GM23248 (cell line): ENCODE results near the gene C5orf15. TPM values are rescaled to one million over a fixed set of nuclear protein-coding genes. Genes with fewer than 3 reads are reported as not detected.
A peak's percentile ranks its signal among the peaks of the same experiment; 100 is the strongest.

Experiments used
- DNase-seq: peaks from one replicate; pipeline ENCODE4 v3.0.0-alpha.2; 2015
- H2AFZ ChIP-seq: fragments of 200-600 bp; sonication (generic); 2 replicates; pipeline ENCODE4 v1.6.1; 2016; ENCODE audit warnings: antibody characterized with exemption
- H3F3A ChIP-seq: fragments of 200-600 bp; sonication (generic); 2 replicates; pipeline ENCODE4 v1.6.1; 2016; ENCODE audit warnings: mild to moderate bottlenecking, antibody characterized with exemption, mixed run types; ENCODE audit not compliant: insufficient read depth
- H3K27ac ChIP-seq: fragments of 200-600 bp; sonication (generic); 2 replicates; pipeline ENCODE4 v1.5.1; 2016; ENCODE audit warnings: mild to moderate bottlenecking
- H3K27me3 ChIP-seq: fragments of 200-600 bp; sonication (generic); replicated peaks from 2 replicates; pipeline ENCODE4 v1.6.1; 2016; ENCODE audit warnings: mild to moderate bottlenecking; ENCODE audit not compliant: insufficient read depth
- H3K36me3 ChIP-seq: fragments of 200-600 bp; sonication (generic); 2 replicates; pipeline ENCODE4 v1.6.1; 2016; ENCODE audit warnings: low read depth, mild to moderate bottlenecking
- H3K4me1 ChIP-seq: fragments of 200-600 bp; sonication (generic); 2 replicates; pipeline ENCODE4 v1.6.1; 2016; ENCODE audit warnings: mild to moderate bottlenecking; ENCODE audit not compliant: insufficient read depth
- H3K4me2 ChIP-seq: fragments of 200-600 bp; sonication (generic); one replicate; pipeline ENCODE4 v1.6.1; 2016; ENCODE audit warnings: mild to moderate bottlenecking; ENCODE audit not compliant: unreplicated experiment
- H3K4me3 ChIP-seq: fragments of 200-600 bp; sonication (generic); 2 replicates; pipeline ENCODE4 v1.5.1; 2016; ENCODE audit warnings: mild to moderate bottlenecking
- H3K79me2 ChIP-seq: fragments of 200-600 bp; sonication (generic); 2 replicates; pipeline ENCODE4 v1.6.1; 2016; ENCODE audit warnings: mild to moderate bottlenecking; ENCODE audit not compliant: insufficient read depth
- H3K9ac ChIP-seq: fragments of 200-600 bp; sonication (generic); 2 replicates; pipeline ENCODE4 v1.6.1; 2016; ENCODE audit warnings: mild to moderate bottlenecking
- H3K9me2 ChIP-seq: fragments of 200-600 bp; sonication (generic); 2 replicates; pipeline ENCODE4 v1.6.1; 2016; ENCODE audit warnings: mixed run types, mild to moderate bottlenecking, moderate library complexity; ENCODE audit not compliant: insufficient read depth
- H3K9me3 ChIP-seq: fragments of 200-600 bp; sonication (generic); one replicate; pipeline ENCODE4 v1.6.1; 2017; ENCODE audit warnings: low read depth
- H4K20me1 ChIP-seq: fragments of 200-600 bp; sonication (generic); 2 replicates; pipeline ENCODE4 v1.6.0; 2016; ENCODE audit not compliant: insufficient read depth
- EZH2 ChIP-seq: fragments of 200-600 bp; sonication (generic); IDR thresholded peaks from 2 replicates; pipeline ENCODE4 v1.6.1; 2018; ENCODE audit warnings: antibody characterized with exemption, mild to moderate bottlenecking; ENCODE audit not compliant: insufficient read depth, poor library complexity, severe bottlenecking
- EZH2phosphoT487 ChIP-seq: fragments of 200-600 bp; sonication (generic); IDR thresholded peaks from 2 replicates; pipeline ENCODE4 v1.6.1; 2018; ENCODE audit warnings: antibody characterized with exemption, moderate library complexity, mild to moderate bottlenecking, low read depth; ENCODE audit not compliant: insufficient read depth
- WGBS, 2 experiments: methylation state at CpG; one replicate each; pipeline ENCODE4 v1.1.6; 2015 to 2017; ENCODE audit warnings: low lambda C conversion rate in 2 of 2, low coverage in 1 of 2; ENCODE audit errors: missing lambda C conversion rate in 2 of 2; 5-methylcytosine and 5-hydroxymethylcytosine counted together
- in situ Hi-C: fragments of 300-500 bp; cut with MboI; formaldehyde crosslinking; loops from 2 replicates; pipeline ENCODE4 v1.15.0; 2020
- polyA plus RNA-seq: library from polyadenylated mRNA; unstranded; fragments of >200 nt; fragmentation: Nextera tagmentation; extraction: Ambion mirVana; gene quantifications from 2 replicates; pipeline ENCODE4 v1.2.1, GENCODE V29; 2016
- total RNA-seq: library from RNA; depleted of rRNA; stranded (reverse); fragments of >200 nt; shearing (Covaris generic); gene quantifications from 2 replicates; pipeline ENCODE4 v1.2.3, GENCODE V29; 2014

The C5orf15 gene
- total and polyA plus RNA-seq, 2 experiments from 2014 or later, result 122 to 128 TPM

DNA sequence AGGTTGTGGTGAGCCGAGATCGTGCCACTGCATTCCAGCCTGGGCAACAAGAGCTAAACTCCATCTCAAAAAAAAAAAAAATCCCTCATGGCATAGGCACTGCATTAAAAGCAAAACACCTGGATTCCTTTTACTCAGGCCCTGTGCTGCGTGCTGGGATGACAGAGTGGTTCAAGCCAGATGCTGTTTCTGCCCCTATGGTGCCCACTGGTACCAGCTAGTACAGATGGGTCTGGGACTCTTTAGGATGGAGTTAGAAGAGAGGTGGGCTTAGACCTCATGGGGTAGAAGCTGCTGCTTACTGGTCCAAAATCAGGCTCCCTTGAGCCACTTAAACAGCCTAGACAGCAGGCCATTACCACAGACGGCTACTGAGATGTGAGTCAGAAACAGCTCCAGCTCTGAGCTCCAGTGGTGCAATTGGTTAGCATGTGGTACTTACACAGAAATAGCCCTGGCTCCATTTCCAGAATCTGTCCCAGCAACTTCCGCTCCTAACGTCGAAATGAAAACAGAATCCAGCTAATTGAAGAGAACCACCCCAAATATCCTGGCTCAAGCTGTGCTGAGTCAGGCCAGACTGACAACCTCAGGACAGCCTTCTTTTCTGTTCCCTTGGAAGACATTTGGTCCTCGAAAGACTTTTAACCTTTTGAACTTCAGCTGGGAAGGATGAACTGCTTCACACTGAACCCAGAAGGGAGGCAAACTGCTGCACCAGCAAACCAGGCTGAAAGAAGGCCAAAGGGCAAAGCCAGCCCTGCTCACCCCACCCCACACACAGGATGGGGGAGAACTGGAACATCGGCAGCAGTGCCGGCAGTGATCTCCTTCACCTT, 15.5 kb downstream of the C5orf15 start:
- Histone ChIP-seq H3F3A (peaks cover 35% of the 10 kb centered on the region), H3K4me1 (peaks cover 13% of the 10 kb centered on the region), H3K9ac (0 out of 2 replicates have a peak overlapping the region, but pooled peaks have one; percentile 10), H3K36me3 (peaks cover 11% of the 10 kb centered on the region), H3K27me3 (no peaks in the 10 kb centered on the region), H4K20me1 (no peaks in the 10 kb centered on the region), H3K9me3 (no peaks in the 10 kb centered on the region), H3K27ac (peak overlapping the region; percentile 67), H2AFZ (peak overlapping the region; percentile 53; the same call in 1 of the 2 replicates), H3K9me2 (no peaks in the 10 kb centered on the region), H3K4me3 (no peak overlapping the region), H3K79me2 (peaks cover 15% of the 10 kb centered on the region), H3K4me2 (peak overlapping the region; percentile 37)
- TF ChIP-seq EZH2phosphoT487 (no peak), EZH2 (no peak)
- WGBS, 2 experiments, result 40 to 43% methylated on average over 10 of the region's 10 CpGs
- in situ Hi-C loops, result no loop called here
- peak; percentile 96 for DNase-seq

DNA sequence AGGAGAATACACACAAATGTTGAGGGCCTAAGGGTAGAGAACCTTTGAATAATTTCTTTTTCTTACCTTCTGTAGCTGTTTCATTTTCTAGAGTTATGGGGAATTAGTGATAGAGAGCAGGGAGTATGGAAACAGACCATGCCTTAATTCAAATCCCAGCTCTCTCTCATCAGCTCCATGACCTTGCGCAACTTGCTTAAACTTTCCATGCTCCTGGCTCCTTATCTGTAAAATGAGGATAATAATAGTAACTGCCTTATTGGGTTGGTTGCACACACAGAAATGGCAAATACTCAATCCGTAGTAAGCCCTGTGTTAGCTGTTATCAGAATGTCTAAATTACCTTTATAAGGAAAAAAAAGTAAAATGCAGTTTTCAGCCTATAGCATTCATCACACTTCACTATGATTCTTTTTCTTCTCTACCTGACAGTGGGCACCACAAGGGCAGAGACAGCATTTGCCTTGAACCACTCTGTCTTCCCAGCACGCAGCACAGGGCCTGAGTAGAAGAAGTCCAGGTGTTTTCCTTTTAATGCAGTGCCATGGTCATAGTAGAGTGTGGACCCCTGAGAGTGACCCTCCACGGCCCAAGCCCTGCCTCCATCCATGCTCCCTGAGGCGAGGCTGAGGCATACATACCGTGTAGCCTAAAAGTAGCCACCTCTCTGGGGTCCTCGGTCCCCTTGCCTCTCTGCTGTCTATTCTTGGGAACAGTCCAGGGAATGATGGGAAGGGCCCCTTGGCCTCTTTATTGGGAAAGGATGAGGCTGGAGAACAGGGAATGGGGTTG, 17.4 kb downstream of the C5orf15 start:
- Histone ChIP-seq H3K9ac (no peak overlapping the region), H3K9me3 (no peaks in the 10 kb centered on the region), H3K27ac (no peak overlapping the region), H3K4me2 (no peak overlapping the region), H3K79me2 (no peaks in the 10 kb centered on the region), H2AFZ (no peak overlapping the region), H3F3A (peaks cover 29% of the 10 kb centered on the region), H3K36me3 (peaks cover 2% of the 10 kb centered on the region; the same call in 1 of the 2 replicates), H3K4me3 (no peak overlapping the region), H3K4me1 (peaks cover 13% of the 10 kb centered on the region), H4K20me1 (no peaks in the 10 kb centered on the region), H3K9me2 (no peaks in the 10 kb centered on the region), H3K27me3 (no peaks in the 10 kb centered on the region)
- no peak for TF ChIP-seq EZH2
- TF ChIP-seq EZH2phosphoT487, result no peak
- in situ Hi-C loops, result no loop called here
- 95 to 96% methylated on average over 7 of the region's 7 CpGs for WGBS, 2 experiments
- DNase-seq, result peak; percentile 10

DNA sequence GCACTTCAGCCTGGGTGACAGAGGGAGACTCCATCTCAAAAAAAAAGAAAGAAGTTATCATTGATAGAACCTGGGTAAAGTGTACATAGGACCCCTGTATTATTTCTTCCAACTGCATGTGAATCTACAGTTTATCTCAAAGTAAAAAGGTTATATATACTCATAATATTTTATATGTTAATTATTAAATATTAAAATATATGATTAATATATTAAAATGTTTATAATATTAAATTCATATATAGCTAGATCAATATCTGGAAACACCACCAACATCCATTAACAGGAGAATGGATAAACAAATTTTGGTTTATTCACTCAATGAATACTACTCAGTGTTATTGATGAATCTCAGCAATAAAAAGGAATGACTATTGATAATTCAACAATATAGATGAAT, 19.7 kb downstream of the C5orf15 start:
- Histone ChIP-seq H3F3A (peaks cover 18% of the 10 kb centered on the region), H3K36me3 (no peaks in the 10 kb centered on the region), H3K4me1 (peaks cover 13% of the 10 kb centered on the region), H3K9me3 (no peaks in the 10 kb centered on the region), H3K4me3 (no peak overlapping the region), H2AFZ (no peak overlapping the region), H4K20me1 (no peaks in the 10 kb centered on the region), H3K9ac (no peak overlapping the region), H3K9me2 (no peaks in the 10 kb centered on the region), H3K27ac (no peak overlapping the region), H3K4me2 (no peak overlapping the region), H3K79me2 (no peaks in the 10 kb centered on the region), H3K27me3 (no peaks in the 10 kb centered on the region)
- DNase-seq, result no peak
- in situ Hi-C loops, result loop anchor here (25.0 kb wide), 1 partner anchor 836 kb away; no protein-coding TSS in a partner anchor
- TF ChIP-seq EZH2phosphoT487 (no peak), EZH2 (no peak)

DNA sequence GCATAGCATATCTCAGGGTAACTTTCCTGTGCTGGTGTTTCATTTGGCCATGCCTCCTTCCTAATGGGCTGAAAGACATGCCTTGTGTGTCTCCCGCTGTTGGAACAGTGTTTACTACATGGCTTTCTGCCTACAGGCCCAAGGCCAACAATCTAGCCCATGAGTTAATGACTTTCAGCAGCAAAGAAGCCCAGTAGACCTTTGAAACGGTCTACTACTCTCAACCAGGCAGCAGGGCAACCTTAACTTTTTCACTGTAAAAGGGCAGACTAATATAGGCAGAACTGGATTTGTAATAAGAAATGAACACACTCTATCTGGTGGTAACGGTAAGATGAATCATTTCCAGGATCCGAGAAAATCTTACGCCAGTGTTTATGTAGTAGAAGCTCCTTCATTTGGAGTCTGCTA, 21.0 kb downstream of the C5orf15 start:
- Histone ChIP-seq H3K9me3 (no peaks in the 10 kb centered on the region), H3K4me2 (no peak overlapping the region), H3K36me3 (no peaks in the 10 kb centered on the region), H3K27me3 (no peaks in the 10 kb centered on the region), H4K20me1 (no peaks in the 10 kb centered on the region), H3K27ac (no peak overlapping the region), H2AFZ (no peak overlapping the region), H3K9me2 (no peaks in the 10 kb centered on the region), H3K9ac (no peak overlapping the region), H3K4me1 (peaks cover 3% of the 10 kb centered on the region), H3K79me2 (no peaks in the 10 kb centered on the region), H3F3A (peaks cover 7% of the 10 kb centered on the region), H3K4me3 (no peak overlapping the region)
- no peak for TF ChIP-seq EZH2
- TF ChIP-seq EZH2phosphoT487, result no peak
- no peak for DNase-seq
- WGBS, 2 experiments, result 63 to 72% methylated on average over 5 of the region's 5 CpGs
- in situ Hi-C loops, result loop anchor here (25.0 kb wide), 1 partner anchor 835 kb away; no protein-coding TSS in a partner anchor
